HEK293T (cell line): ENCODE data around the gene FUT8.

Source experiments
- CTCF ChIA-PET: fragments of 350-600 bp; formaldehyde crosslinking; extraction: SDS; loops from one replicate; lab custom pipeline; 2021; ENCODE audit warnings: antibody characterized with exemption, inconsistent platforms; lab: Yijun Ruan, JAX
- POLR2A ChIA-PET: fragments of 350-600 bp; formaldehyde crosslinking; extraction: SDS; loops from one replicate; lab custom pipeline; 2020; ENCODE audit warnings: antibody characterized with exemption, inconsistent platforms; lab: Yijun Ruan, JAX
- DNase-seq: peaks from one replicate; pipeline ENCODE4 v3.0.0; 2012; ENCODE audit warnings: mixed read lengths; ENCODE audit errors: extremely low spot score
- ARNT ChIP-seq: fragments of 450-650 bp; IDR thresholded peaks from 2 replicates; pipeline ENCODE4 v1.6.1; 2017; ENCODE audit warnings: mild to moderate bottlenecking
- BHLHE40 ChIP-seq: fragments of 450-650 bp; IDR thresholded peaks from 2 replicates; pipeline ENCODE4 v1.6.1; 2016; ENCODE audit warnings: mild to moderate bottlenecking, moderate library complexity, borderline replicate concordance
- CTBP1 ChIP-seq: fragments of 450-650 bp; IDR thresholded peaks from 2 replicates; pipeline ENCODE4 v1.6.1; 2016; ENCODE audit warnings: borderline replicate concordance
- ELF4 ChIP-seq: fragments of 450-650 bp; IDR thresholded peaks from 2 replicates; pipeline ENCODE4 v1.6.1; 2017; ENCODE audit warnings: antibody characterized with exemption
- FOXA1 ChIP-seq: fragments of 450-650 bp; IDR thresholded peaks from 2 replicates; pipeline ENCODE4 v1.6.1; 2016; ENCODE audit warnings: mild to moderate bottlenecking
- FOXK2 ChIP-seq: fragments of 450-650 bp; IDR thresholded peaks from 2 replicates; pipeline ENCODE4 v1.6.1; 2016; ENCODE audit warnings: mild to moderate bottlenecking
- FOXM1 ChIP-seq: fragments of 450-650 bp; IDR thresholded peaks from 2 replicates; pipeline ENCODE4 v1.6.1; 2017; ENCODE audit warnings: mild to moderate bottlenecking, borderline replicate concordance
- HDGF ChIP-seq: fragments of 450-650 bp; IDR thresholded peaks from 2 replicates; pipeline ENCODE4 v1.6.1; 2017; ENCODE audit warnings: antibody characterized with exemption, borderline replicate concordance
- L3MBTL2 ChIP-seq: fragments of 450-650 bp; conservative IDR thresholded peaks from 2 replicates; pipeline ENCODE4 v1.6.1; 2016; ENCODE audit warnings: mild to moderate bottlenecking
- LEF1 ChIP-seq: fragments of 450-650 bp; IDR thresholded peaks from 2 replicates; pipeline ENCODE4 v1.6.1; 2017; ENCODE audit warnings: mild to moderate bottlenecking, borderline replicate concordance
- NFRKB ChIP-seq: fragments of 450-650 bp; IDR thresholded peaks from 2 replicates; pipeline ENCODE4 v1.6.1; 2016; ENCODE audit warnings: mild to moderate bottlenecking, moderate library complexity
- PKNOX1 ChIP-seq: fragments of 450-650 bp; IDR thresholded peaks from 2 replicates; pipeline ENCODE4 v1.6.1; 2016
- SP1 ChIP-seq: fragments of 450-650 bp; IDR thresholded peaks from 2 replicates; pipeline ENCODE4 v1.6.1; 2017
- SUZ12 ChIP-seq: fragments of 450-650 bp; IDR thresholded peaks from 2 replicates; pipeline ENCODE4 v1.6.1; 2016; ENCODE audit warnings: mild to moderate bottlenecking
- TARDBP ChIP-seq: fragments of 450-650 bp; IDR thresholded peaks from 2 replicates; pipeline ENCODE4 v1.6.1; 2016
- ZNF384 ChIP-seq: fragments of 450-650 bp; IDR thresholded peaks from 2 replicates; pipeline ENCODE4 v1.6.1; 2016

Gene FUT8

GRCh38 chr14:65656554-65656953, 244.0 kb downstream of the FUT8 start:
- no peak for TF ChIP-seq BHLHE40
- TF ChIP-seq SP1: no peak
- no peak for TF ChIP-seq SUZ12
- no peak for TF ChIP-seq L3MBTL2
- no peak for TF ChIP-seq ARNT
- no peak for TF ChIP-seq ZNF384
- CTCF ChIA-PET: no interaction called here
- DNase-seq: no peak
- POLR2A ChIA-PET: no interaction called here

- TF ChIP-seq SP1 (no peak), BHLHE40 (no peak), ZNF384 (no peak), CTBP1 (no peak)
- DNase-seq: no peak
- CTCF ChIA-PET: no interaction called here
- POLR2A ChIA-PET: no interaction called here
These were observed 245.7 kb downstream of the FUT8 start for GRCh38 chr14:65658202-65658601.

- ChIA-PET POLR2A (no interaction called here), CTCF (interaction anchor here (0.8 kb wide), 1 partner anchor 230 kb away, joined by 3 read pairs; no protein-coding TSS in a partner anchor)
- no peak for TF ChIP-seq BHLHE40
- TF ChIP-seq FOXM1: no peak
- TF ChIP-seq TARDBP: no peak
- DNase-seq: no peak
These were observed 249.3 kb downstream of the FUT8 start for GRCh38 chr14:65661865-65662264.

- no peak for TF ChIP-seq SP1
- no peak for TF ChIP-seq NFRKB
- no peak for TF ChIP-seq CTBP1
- TF ChIP-seq SUZ12: no peak
- TF ChIP-seq ZNF384: no peak
- TF ChIP-seq ARNT: no peak
- no peak for TF ChIP-seq HDGF
- TF ChIP-seq L3MBTL2: no peak
- TF ChIP-seq FOXK2: no peak
- no peak for TF ChIP-seq LEF1
- TF ChIP-seq FOXM1: no peak
- no peak for TF ChIP-seq PKNOX1
- no peak for TF ChIP-seq FOXA1
- CTCF ChIA-PET: interaction anchor here (0.6 kb wide), 1 partner anchor 249 kb away, joined by 6 read pairs; no protein-coding TSS in a partner anchor
- POLR2A ChIA-PET: no interaction called here
- no peak for DNase-seq
These were observed 251.9 kb downstream of the FUT8 start for GRCh38 chr14:65664436-65664835.

GRCh38 chr14:65676361-65677014, 264.0 kb downstream of the FUT8 start:
- ChIA-PET CTCF (no interaction called here), POLR2A (no interaction called here)
- no peak for TF ChIP-seq ELF4
- TF ChIP-seq NFRKB: no peak
- no peak for TF ChIP-seq SP1
- no peak for TF ChIP-seq ARNT
- TF ChIP-seq CTBP1: no peak
- TF ChIP-seq LEF1: no peak
- TF ChIP-seq TARDBP: no peak
- no peak for TF ChIP-seq PKNOX1
- no peak for TF ChIP-seq FOXA1
- no peak for TF ChIP-seq FOXK2
- no peak for TF ChIP-seq BHLHE40
- TF ChIP-seq ZNF384: no peak
- no peak for TF ChIP-seq L3MBTL2
- TF ChIP-seq FOXM1: no peak
- TF ChIP-seq HDGF: no peak
- TF ChIP-seq SUZ12: no peak
- no peak for DNase-seq

- POLR2A ChIA-PET: no interaction called here
- no peak for DNase-seq
- TF ChIP-seq BHLHE40: no peak
- no peak for TF ChIP-seq LEF1
- TF ChIP-seq FOXA1: no peak
- no peak for TF ChIP-seq ELF4
- no peak for TF ChIP-seq ZNF384
- CTCF ChIA-PET: no interaction called here
These were observed 273.0 kb downstream of the FUT8 start for GRCh38 chr14:65685572-65685971.

- CTCF ChIA-PET: no interaction called here
- DNase-seq: no peak
- TF ChIP-seq HDGF: no peak
- no peak for TF ChIP-seq ELF4
- no peak for TF ChIP-seq SP1
- TF ChIP-seq ARNT: no peak
- no peak for TF ChIP-seq L3MBTL2
- TF ChIP-seq SUZ12: no peak
- TF ChIP-seq FOXK2: no peak
- no peak for TF ChIP-seq TARDBP
- no peak for TF ChIP-seq ZNF384
- TF ChIP-seq FOXA1: no peak
- TF ChIP-seq PKNOX1: no peak
- POLR2A ChIA-PET: no interaction called here
These were observed 274.2 kb downstream of the FUT8 start for GRCh38 chr14:65686761-65687160.
